ENCODE measurements around the gene STRN3.
"Not testable (repeated sequence)": the region's sequence is repeated elsewhere in the genome, so short reads cannot be mapped to it uniquely, and the experiment has no call there.

- not testable (repeated sequence) for TF ChIP-seq CTCF, POLR2A (IDR thresholded peaks at IDR 0.05)
Measured at GRCh38 chr14:30897121-30897520, 129.1 kb downstream of the STRN3 start.
